Keratinocyte (primary cell): ENCODE data around the gene TRIM59. TPM values are rescaled to one million over a fixed set of nuclear protein-coding genes. Genes with fewer than 3 reads are reported as not detected.

Experiments
- DNase-seq: peaks from one replicate; pipeline ENCODE4 v3.0.0-alpha.2; 2011; ENCODE audit warnings: low read depth, missing footprints, low spot score
- FAIRE-seq: peaks from 2 replicates; lab custom pipeline; 2011; peaks lifted over from hg19 to GRCh38; lab: Jason Lieb, UNC
- H2AFZ ChIP-seq: 2 replicates; pipeline ENCODE4 v1.6.0; 2012; ENCODE audit warnings: low read length, control low read depth, inconsistent platforms; ENCODE audit not compliant: control insufficient read depth
- H3K27ac ChIP-seq: 2 replicates; pipeline ENCODE4 v1.5.1; 2011; ENCODE audit warnings: low read length; ENCODE audit not compliant: control insufficient read depth, insufficient read depth
- H3K27me3 ChIP-seq: 3 replicates; pipeline ENCODE4 v1.6.0; 2011; ENCODE audit warnings: low read length; ENCODE audit not compliant: control insufficient read depth, insufficient read depth; ENCODE audit errors: extremely low read depth
- H3K36me3 ChIP-seq, 2 experiments: 2 replicates in 1 of 2; 3 replicates in 1 of 2; pipeline ENCODE4 v1.5.1; 2011; ENCODE audit warnings: low read length in 2 of 2, mild to moderate bottlenecking in 1 of 2; ENCODE audit not compliant: control insufficient read depth in 2 of 2, insufficient read depth in 2 of 2; ENCODE audit errors: extremely low read depth in 1 of 2
- H3K4me1 ChIP-seq: 3 replicates; pipeline ENCODE4 v1.5.1; 2011; ENCODE audit warnings: low read length; ENCODE audit not compliant: control insufficient read depth, insufficient read depth; ENCODE audit errors: extremely low read depth
- H3K4me2 ChIP-seq: 3 replicates; pipeline ENCODE4 v1.6.0; 2011; ENCODE audit warnings: low read depth, low read length; ENCODE audit not compliant: control insufficient read depth, insufficient read depth; ENCODE audit errors: extremely low read depth
- H3K4me3 ChIP-seq, 3 experiments: fragments of 200-600 bp in 1 of 3; sonication (generic) in 1 of 3; 2 replicates in 2 of 3; 3 replicates in 1 of 3; pipeline ENCODE4 v1.5.1; 2011 to 2016; ENCODE audit warnings: low read length in 3 of 3, mild to moderate bottlenecking in 3 of 3, control low read depth in 2 of 3, inconsistent platforms in 1 of 3, low read depth in 1 of 3, mixed read lengths in 1 of 3, mixed run types in 1 of 3, moderate library complexity in 1 of 3; ENCODE audit not compliant: control insufficient read depth in 2 of 3, insufficient read depth in 2 of 3; ENCODE audit errors: extremely low read depth in 1 of 3
- H3K79me2 ChIP-seq: 2 replicates; pipeline ENCODE4 v1.6.0; 2012; ENCODE audit warnings: low read length; ENCODE audit not compliant: control insufficient read depth, insufficient read depth
- H3K9ac ChIP-seq: 3 replicates; pipeline ENCODE4 v1.6.0; 2011; ENCODE audit warnings: low read length; ENCODE audit not compliant: control insufficient read depth, insufficient read depth; ENCODE audit errors: extremely low read depth
- H3K9me1 ChIP-seq: 3 replicates; pipeline ENCODE4 v1.6.0; 2011; ENCODE audit warnings: low read length; ENCODE audit not compliant: control insufficient read depth, insufficient read depth; ENCODE audit errors: extremely low read depth
- H3K9me3 ChIP-seq: 2 replicates; pipeline ENCODE4 v1.5.1; 2012; ENCODE audit warnings: low read depth, low read length; ENCODE audit not compliant: control insufficient read depth
- H4K20me1 ChIP-seq: 3 replicates; pipeline ENCODE4 v1.6.0; 2011; ENCODE audit warnings: low read length; ENCODE audit not compliant: control insufficient read depth, insufficient read depth; ENCODE audit errors: extremely low read depth
- EZH2 ChIP-seq: IDR thresholded peaks from one replicate; pipeline ENCODE4 v1.6.1; 2012; ENCODE audit warnings: inconsistent platforms, mild to moderate bottlenecking, low read length, moderate library complexity
- dilution Hi-C: fragments of 300-500 bp; cut with MboI; formaldehyde crosslinking; loops from one replicate; pipeline ENCODE4 v1.7.0; 2020; ENCODE audit warnings: low sequenced_read_pairs; ENCODE audit not compliant: extremely low pct_ligation_motif_present
- polyA plus RNA-seq, 5 experiments: library from polyadenylated mRNA; depleted of rRNA in 3 of 5; stranded (reverse) in 3 of 5; stranded (forward) in 1 of 5; unstranded in 1 of 5; fragments of >200 nt; gene quantifications; 1 replicate in 1 of 5; 2 replicates in 3 of 5; 3 replicates in 1 of 5; pipeline versions ENCODE4 v1.2.1 to v1.2.3, GENCODE V29; 2011 to 2012; ENCODE audit warnings: missing spikeins in 2 of 5, low read depth in 1 of 5, low replicate concordance in 1 of 5
- TF ChIP-seq, protein P1 (sequence below), 3 experiments: IDR thresholded peaks in 1 of 3; conservative IDR thresholded peaks in 1 of 3; optimal IDR thresholded peaks in 1 of 3; 2 replicates in 2 of 3; 3 replicates in 1 of 3; pipeline versions ENCODE3 to v1.5.1; 2011; ENCODE audit warnings: low read length in 3 of 3, mild to moderate bottlenecking in 3 of 3, moderate library complexity in 2 of 3, control low read depth in 1 of 3, inconsistent platforms in 1 of 3; ENCODE audit not compliant: insufficient read depth in 2 of 3; ENCODE audit errors: extremely low read depth in 1 of 3

The TRIM59 gene
- polyA plus RNA-seq, 1 donor (not counting 4 experiments of a cell fraction or from before 2014, with no cell fraction given): 8.0 TPM

GRCh38 chr3:160444411-160444810, 5.2 kb downstream of the TRIM59 start:
- H4K20me1 ChIP-seq: no peaks in the 10 kb centered on the region
- no peak overlapping the region for H3K9ac ChIP-seq
- H3K4me1 ChIP-seq: peaks cover 15% of the 10 kb centered on the region
- no peaks in the 10 kb centered on the region for H3K9me3 ChIP-seq
- dilution Hi-C loops: no loop called here
- no peak overlapping the region for H3K4me2 ChIP-seq
- no peak overlapping the region for H3K27ac ChIP-seq
- TF ChIP-seq EZH2: no peak
- TF ChIP-seq, protein P1, sequence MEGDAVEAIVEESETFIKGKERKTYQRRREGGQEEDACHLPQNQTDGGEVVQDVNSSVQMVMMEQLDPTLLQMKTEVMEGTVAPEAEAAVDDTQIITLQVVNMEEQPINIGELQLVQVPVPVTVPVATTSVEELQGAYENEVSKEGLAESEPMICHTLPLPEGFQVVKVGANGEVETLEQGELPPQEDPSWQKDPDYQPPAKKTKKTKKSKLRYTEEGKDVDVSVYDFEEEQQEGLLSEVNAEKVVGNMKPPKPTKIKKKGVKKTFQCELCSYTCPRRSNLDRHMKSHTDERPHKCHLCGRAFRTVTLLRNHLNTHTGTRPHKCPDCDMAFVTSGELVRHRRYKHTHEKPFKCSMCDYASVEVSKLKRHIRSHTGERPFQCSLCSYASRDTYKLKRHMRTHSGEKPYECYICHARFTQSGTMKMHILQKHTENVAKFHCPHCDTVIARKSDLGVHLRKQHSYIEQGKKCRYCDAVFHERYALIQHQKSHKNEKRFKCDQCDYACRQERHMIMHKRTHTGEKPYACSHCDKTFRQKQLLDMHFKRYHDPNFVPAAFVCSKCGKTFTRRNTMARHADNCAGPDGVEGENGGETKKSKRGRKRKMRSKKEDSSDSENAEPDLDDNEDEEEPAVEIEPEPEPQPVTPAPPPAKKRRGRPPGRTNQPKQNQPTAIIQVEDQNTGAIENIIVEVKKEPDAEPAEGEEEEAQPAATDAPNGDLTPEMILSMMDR (optimal IDR thresholded peaks at IDR 0.05 in 1 of 3, IDR thresholded peaks at IDR 0.05 in 1 of 3, conservative IDR thresholded peaks at IDR 0.05 in 1 of 3; ENCODE audit: extremely low read depth in 1 of 3, insufficient read depth in 2 of 3, low read length in 3 of 3): no peak
- no peaks in the 10 kb centered on the region for H3K9me1 ChIP-seq
- H3K79me2 ChIP-seq: peaks cover 77% of the 10 kb centered on the region
- no peak for FAIRE-seq
- no peak for DNase-seq
- no peaks in the 10 kb centered on the region for H3K27me3 ChIP-seq
- no peak overlapping the region for H3K4me3 ChIP-seq
- no peak overlapping the region for H2AFZ ChIP-seq
- peaks cover 0 to 9% of the 10 kb centered on the region in 2 experiments for H3K36me3 ChIP-seq

- Histone ChIP-seq H3K9ac (no peak overlapping the region), H3K27me3 (no peaks in the 10 kb centered on the region), H4K20me1 (no peaks in the 10 kb centered on the region), H3K27ac (no peak overlapping the region), H3K4me3 (no peak overlapping the region), H3K36me3 (peaks cover 5 to 10% of the 10 kb centered on the region in 2 experiments), H3K79me2 (peaks cover 64% of the 10 kb centered on the region), H3K9me3 (no peaks in the 10 kb centered on the region), H3K4me2 (no peak overlapping the region), H3K9me1 (no peaks in the 10 kb centered on the region), H3K4me1 (no peaks in the 10 kb centered on the region), H2AFZ (no peak overlapping the region)
- no peak for FAIRE-seq
- no peak for DNase-seq
- dilution Hi-C loops: no loop called here
- TF ChIP-seq EZH2: no peak
- TF ChIP-seq, protein P1 (optimal IDR thresholded peaks at IDR 0.05 in 1 of 3, IDR thresholded peaks at IDR 0.05 in 1 of 3, conservative IDR thresholded peaks at IDR 0.05 in 1 of 3; ENCODE audit: extremely low read depth in 1 of 3, insufficient read depth in 2 of 3, low read length in 3 of 3): no peak
Observed at GRCh38 chr3:160440687-160441086, 8.9 kb downstream of the TRIM59 start.
